Loucy (cell line): ENCODE measurements around the gene SEMA7A.
"Not testable (repeated sequence)": the region's sequence is repeated elsewhere in the genome, so short reads cannot be mapped to it uniquely, and the experiment has no call there.

ENCODE experiments used
- H2AFZ ChIP-seq: fragments of 200-600 bp; sonication (generic); 2 replicates; pipeline ENCODE4 v1.6.0; 2016; ENCODE audit warnings: antibody characterized with exemption, mild to moderate bottlenecking, low read length, moderate library complexity
- H3F3A ChIP-seq: fragments of 200-600 bp; 2 replicates; pipeline ENCODE4 v1.6.0; 2016; ENCODE audit warnings: antibody characterized with exemption, low read depth, mild to moderate bottlenecking
- H3K27me3 ChIP-seq: fragments of 200-600 bp; sonication (generic); 2 replicates; pipeline ENCODE4 v1.6.1; 2014; ENCODE audit warnings: low read length, mild to moderate bottlenecking; ENCODE audit not compliant: insufficient read depth, poor library complexity, severe bottlenecking
- H3K36me3 ChIP-seq: fragments of 200-600 bp; sonication (generic); 2 replicates; pipeline ENCODE4 v1.6.1; 2016; ENCODE audit warnings: low read length; ENCODE audit not compliant: insufficient read depth
- H3K4me1 ChIP-seq: fragments of 200-600 bp; sonication (generic); 2 replicates; pipeline ENCODE4 v1.5.1; 2014; ENCODE audit warnings: low read length, mild to moderate bottlenecking; ENCODE audit not compliant: insufficient read depth, poor library complexity, severe bottlenecking
- H3K4me2 ChIP-seq: fragments of 200-600 bp; sonication (generic); 2 replicates; pipeline ENCODE4 v1.6.0; 2014; ENCODE audit warnings: antibody characterized with exemption, low read length, low read depth, mild to moderate bottlenecking; ENCODE audit not compliant: poor library complexity, severe bottlenecking
- H3K4me3 ChIP-seq: fragments of 200-600 bp; sonication (generic); 2 replicates; pipeline ENCODE4 v1.5.1; 2014; ENCODE audit warnings: low read length, mild to moderate bottlenecking, mixed read lengths; ENCODE audit not compliant: poor library complexity, severe bottlenecking
- H3K79me2 ChIP-seq: fragments of 200-600 bp; sonication (generic); 2 replicates; pipeline ENCODE4 v1.6.1; 2014; ENCODE audit warnings: low read length; ENCODE audit not compliant: insufficient read depth
- H3K9ac ChIP-seq: fragments of 200-600 bp; sonication (generic); 2 replicates; pipeline ENCODE4 v1.6.0; 2014; ENCODE audit warnings: mild to moderate bottlenecking, low read depth, low read length, moderate library complexity; ENCODE audit not compliant: poor library complexity, severe bottlenecking
- H3K9me2 ChIP-seq: fragments of 200-600 bp; sonication (generic); replicated peaks from 2 replicates; pipeline ENCODE4 v1.6.1; 2016; ENCODE audit warnings: low read depth, low read length, mixed read lengths
- H3K9me3 ChIP-seq: fragments of 200-600 bp; sonication (generic); 2 replicates; pipeline ENCODE4 v1.6.1; 2014; ENCODE audit warnings: mild to moderate bottlenecking, antibody characterized with exemption, low read length, low read depth; ENCODE audit not compliant: insufficient read depth
- H4K20me1 ChIP-seq: fragments of 200-600 bp; sonication (generic); 2 replicates; pipeline ENCODE4 v1.6.0; 2014; ENCODE audit warnings: antibody characterized with exemption, low read length, mild to moderate bottlenecking; ENCODE audit not compliant: insufficient read depth, poor library complexity, severe bottlenecking
- CTCF ChIP-seq: fragments of 200-600 bp; sonication (generic); conservative IDR thresholded peaks from 2 replicates; pipeline ENCODE4 v1.5.1; 2014; ENCODE audit warnings: mild to moderate bottlenecking, antibody characterized with exemption, low read length
- EZH2phosphoT487 ChIP-seq: fragments of 200-600 bp; IDR thresholded peaks from 2 replicates; pipeline ENCODE4 v1.6.1; 2018; ENCODE audit warnings: antibody characterized with exemption, mild to moderate bottlenecking, moderate library complexity, borderline replicate concordance

Gene SEMA7A

GRCh38 chr15:74390647-74391288 lies 43.0 kb downstream of the SEMA7A start:
- no peak overlapping the region for H3K4me3 ChIP-seq
- H3K9me2 ChIP-seq: no peaks in the 10 kb centered on the region
- no peaks in the 10 kb centered on the region for H4K20me1 ChIP-seq
- peak overlapping the region; percentile 14 for H3K4me2 ChIP-seq
- peaks cover 59% of the 10 kb centered on the region for H3K4me1 ChIP-seq
- TF ChIP-seq EZH2phosphoT487 (no peak), CTCF (no peak)
- no peaks in the 10 kb centered on the region for H3K79me2 ChIP-seq
- no peak overlapping the region for H2AFZ ChIP-seq
- no peaks in the 10 kb centered on the region for H3K9me3 ChIP-seq
- no peaks in the 10 kb centered on the region; the same call in 1 of the 2 replicates for H3F3A ChIP-seq
- H3K9ac ChIP-seq: peak overlapping the region; percentile 48
- no peaks in the 10 kb centered on the region for H3K27me3 ChIP-seq
- H3K36me3 ChIP-seq: no peaks in the 10 kb centered on the region

GRCh38 chr15:74390049-74390646 lies 43.6 kb downstream of the SEMA7A start:
- not testable (repeated sequence) for H3K36me3 ChIP-seq, H2AFZ ChIP-seq, H3K4me3 ChIP-seq, H3K9me3 ChIP-seq, H3K27me3 ChIP-seq, H3K9me2 ChIP-seq, H3F3A ChIP-seq, H4K20me1 ChIP-seq, H3K79me2 ChIP-seq
- Histone ChIP-seq H3K9ac (peak overlapping the region; percentile 37), H3K4me1 (peaks cover 65% of the 10 kb centered on the region), H3K4me2 (peak overlapping the region; percentile 23)

GRCh38 chr15:74389241-74390048 lies 44.3 kb downstream of the SEMA7A start:
- Histone ChIP-seq H3K4me3 (no peak overlapping the region), H3K9me3 (no peaks in the 10 kb centered on the region), H3F3A (no peaks in the 10 kb centered on the region; the same call in 1 of the 2 replicates), H3K9me2 (no peaks in the 10 kb centered on the region), H4K20me1 (no peaks in the 10 kb centered on the region), H2AFZ (no peak overlapping the region), H3K79me2 (no peaks in the 10 kb centered on the region), H3K36me3 (no peaks in the 10 kb centered on the region), H3K4me1 (peaks cover 72% of the 10 kb centered on the region), H3K27me3 (no peaks in the 10 kb centered on the region), H3K4me2 (peak overlapping the region; percentile 23), H3K9ac (peak overlapping the region; percentile 55)
- TF ChIP-seq CTCF (no peak), EZH2phosphoT487 (no peak)
